Neuron (in vitro differentiated cells): ENCODE measurements around the gene FXN.
A peak's percentile ranks its signal among the peaks of the same experiment; 100 is the strongest.
"Not testable (repeated sequence)": the region's sequence is repeated elsewhere in the genome, so short reads cannot be mapped to it uniquely, and the experiment has no call there.

ENCODE experiments used
- H2AFZ ChIP-seq: one replicate; pipeline ENCODE4 v1.6.1; 2013; ENCODE audit warnings: low read depth, mild to moderate bottlenecking, inconsistent platforms, low read length, moderate library complexity
- H3K27me3 ChIP-seq: one replicate; pipeline ENCODE4 v1.6.1; 2013; ENCODE audit warnings: low read length; ENCODE audit not compliant: insufficient read depth
- H3K36me3 ChIP-seq: one replicate; pipeline ENCODE4 v1.6.1; 2013; ENCODE audit warnings: low read length; ENCODE audit not compliant: insufficient read depth
- H3K4me1 ChIP-seq: one replicate; pipeline ENCODE4 v1.6.1; 2013; ENCODE audit warnings: low read length; ENCODE audit not compliant: insufficient read depth
- H3K4me3 ChIP-seq: 2 replicates; pipeline ENCODE4 v1.5.1; 2013; ENCODE audit warnings: mild to moderate bottlenecking, low read length, moderate library complexity
- H3K9me3 ChIP-seq: one replicate; pipeline ENCODE4 v1.6.1; 2013; ENCODE audit warnings: low read length

Gene FXN

DNA sequence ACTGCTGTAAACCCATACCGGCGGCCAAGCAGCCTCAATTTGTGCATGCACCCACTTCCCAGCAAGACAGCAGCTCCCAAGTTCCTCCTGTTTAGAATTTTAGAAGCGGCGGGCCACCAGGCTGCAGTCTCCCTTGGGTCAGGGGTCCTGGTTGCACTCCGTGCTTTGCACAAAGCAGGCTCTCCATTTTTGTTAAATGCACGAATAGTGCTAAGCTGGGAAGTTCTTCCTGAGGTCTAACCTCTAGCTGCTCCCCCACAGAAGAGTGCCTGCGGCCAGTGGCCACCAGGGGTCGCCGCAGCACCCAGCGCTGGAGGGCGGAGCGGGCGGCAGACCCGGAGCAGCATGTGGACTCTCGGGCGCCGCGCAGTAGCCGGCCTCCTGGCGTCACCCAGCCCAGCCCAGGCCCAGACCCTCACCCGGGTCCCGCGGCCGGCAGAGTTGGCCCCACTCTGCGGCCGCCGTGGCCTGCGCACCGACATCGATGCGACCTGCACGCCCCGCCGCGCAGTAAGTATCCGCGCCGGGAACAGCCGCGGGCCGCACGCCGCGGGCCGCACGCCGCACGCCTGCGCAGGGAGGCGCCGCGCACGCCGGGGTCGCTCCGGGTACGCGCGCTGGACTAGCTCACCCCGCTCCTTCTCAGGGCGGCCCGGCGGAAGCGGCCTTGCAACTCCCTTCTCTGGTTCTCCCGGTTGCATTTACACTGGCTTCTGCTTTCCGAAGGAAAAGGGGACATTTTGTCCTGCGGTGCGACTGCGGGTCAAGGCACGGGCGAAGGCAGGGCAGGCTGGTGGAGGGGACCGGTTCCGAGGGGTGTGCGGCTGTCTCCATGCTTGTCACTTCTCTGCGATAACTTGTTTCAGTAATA lies at the start of gene FXN:
TSS of gene FXN (plus strand) at position 315 of the 871 bp plus-strand sequence. CDS start at position 346, 31 bp downstream.
- H3K27me3 ChIP-seq = no peaks in the 10 kb centered on the region
- no peaks in the 10 kb centered on the region for H3K36me3 ChIP-seq
- peaks cover 7% of the 10 kb centered on the region for H3K4me1 ChIP-seq
- H2AFZ ChIP-seq = peak within 1 kb of the TSS; percentile 94
- H3K4me3 ChIP-seq = peak within 1 kb of the TSS; percentile 75
- H3K9me3 ChIP-seq = no peaks in the 10 kb centered on the region

DNA sequence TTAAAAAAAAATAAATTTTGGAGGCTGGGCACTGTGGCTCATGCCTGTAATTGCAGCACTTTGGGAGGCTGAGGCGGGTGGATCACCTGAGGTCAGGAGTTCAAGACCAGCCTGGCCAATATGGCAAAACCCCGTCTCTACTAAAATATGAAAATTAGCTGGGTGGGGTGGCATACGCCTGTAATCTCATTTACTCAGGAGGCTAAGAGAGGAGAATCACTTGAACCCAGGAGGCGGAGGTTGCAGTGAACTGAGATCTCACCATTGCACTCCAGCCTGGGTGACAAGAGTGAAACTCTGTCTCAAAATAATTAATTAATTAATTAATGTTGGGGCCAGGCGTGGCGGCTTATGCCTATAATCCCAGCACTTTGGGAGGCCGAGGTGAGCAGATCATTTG lies 48.6 kb upstream of the FXN start:
- not testable (repeated sequence) for H3K4me3 ChIP-seq

DNA sequence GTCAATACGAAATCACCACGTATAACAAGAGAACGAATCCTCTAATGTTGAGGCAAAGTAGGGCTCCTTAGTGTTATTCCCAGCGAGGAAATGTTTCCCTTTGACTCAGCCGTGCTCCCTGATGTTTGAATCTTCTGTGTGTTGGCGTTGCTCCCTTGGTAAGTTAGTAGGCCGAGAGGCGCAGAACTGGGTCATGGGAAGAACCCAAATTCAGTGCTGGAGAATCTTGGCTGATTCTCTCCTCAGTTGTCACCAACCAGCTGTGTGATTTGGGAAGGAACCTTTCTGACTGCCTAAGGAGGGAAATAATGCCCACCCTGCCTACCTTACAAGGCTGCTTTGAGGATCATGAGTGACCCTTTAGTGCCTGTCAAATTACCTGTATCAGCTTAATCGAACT lies 44.1 kb upstream of the FXN start:
- Histone ChIP-seq H3K4me3 (no peak overlapping the region), H2AFZ (no peak overlapping the region), H3K27me3 (no peaks in the 10 kb centered on the region), H3K4me1 (no peaks in the 10 kb centered on the region), H3K36me3 (no peaks in the 10 kb centered on the region), H3K9me3 (no peaks in the 10 kb centered on the region)

More for the DNA sequence above, 48.6 kb upstream of the FXN start:
- not testable (repeated sequence) for H3K27me3 ChIP-seq, H3K36me3 ChIP-seq, H3K9me3 ChIP-seq, H2AFZ ChIP-seq, H3K4me1 ChIP-seq

DNA sequence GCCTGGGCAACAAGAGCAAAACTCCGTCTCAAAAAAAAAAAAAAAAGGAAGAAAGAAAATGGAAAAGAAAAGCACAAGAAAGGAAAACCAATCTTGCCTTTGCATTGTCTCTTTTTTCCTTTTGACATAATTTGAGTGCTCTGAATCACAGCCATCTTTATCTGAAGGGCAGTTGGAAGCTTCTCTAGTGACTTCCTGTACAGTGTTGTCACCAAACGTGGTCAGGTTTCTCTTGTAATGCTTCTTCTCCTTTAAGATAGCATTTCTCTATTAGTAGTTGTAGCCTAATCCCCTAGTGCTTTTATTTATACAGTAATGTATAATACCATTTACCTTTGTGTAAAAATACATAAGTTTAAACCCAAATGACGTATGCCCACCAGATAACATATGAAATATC lies 39.8 kb upstream of the FXN start:
- H3K27me3 ChIP-seq = no peaks in the 10 kb centered on the region
- H3K4me1 ChIP-seq = no peaks in the 10 kb centered on the region
- no peaks in the 10 kb centered on the region for H3K9me3 ChIP-seq
- no peak overlapping the region for H3K4me3 ChIP-seq
- H2AFZ ChIP-seq = no peak overlapping the region
- H3K36me3 ChIP-seq = no peaks in the 10 kb centered on the region

DNA sequence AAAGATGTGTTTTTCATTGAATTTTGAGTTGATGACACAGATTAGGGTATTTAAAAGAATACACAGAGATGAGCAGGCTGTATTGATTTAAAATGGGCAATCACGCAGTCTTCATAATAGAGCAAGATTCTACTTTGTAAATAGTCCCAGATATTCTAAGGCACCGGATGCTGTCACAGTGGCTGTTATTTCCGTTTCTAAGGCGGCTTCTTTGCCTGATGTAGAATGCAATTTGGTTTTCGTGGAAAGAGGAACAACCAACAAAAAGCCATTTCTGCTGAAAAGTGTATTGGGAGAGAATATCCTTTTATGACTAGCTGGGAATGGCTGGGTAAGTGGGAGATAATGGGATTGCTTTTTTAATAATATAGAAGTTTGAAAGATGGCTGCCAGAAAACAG lies 39.1 kb upstream of the FXN start:
- Histone ChIP-seq H3K4me1 (no peaks in the 10 kb centered on the region), H3K36me3 (no peaks in the 10 kb centered on the region), H3K9me3 (no peaks in the 10 kb centered on the region), H2AFZ (no peak overlapping the region), H3K4me3 (no peak overlapping the region), H3K27me3 (no peaks in the 10 kb centered on the region)

DNA sequence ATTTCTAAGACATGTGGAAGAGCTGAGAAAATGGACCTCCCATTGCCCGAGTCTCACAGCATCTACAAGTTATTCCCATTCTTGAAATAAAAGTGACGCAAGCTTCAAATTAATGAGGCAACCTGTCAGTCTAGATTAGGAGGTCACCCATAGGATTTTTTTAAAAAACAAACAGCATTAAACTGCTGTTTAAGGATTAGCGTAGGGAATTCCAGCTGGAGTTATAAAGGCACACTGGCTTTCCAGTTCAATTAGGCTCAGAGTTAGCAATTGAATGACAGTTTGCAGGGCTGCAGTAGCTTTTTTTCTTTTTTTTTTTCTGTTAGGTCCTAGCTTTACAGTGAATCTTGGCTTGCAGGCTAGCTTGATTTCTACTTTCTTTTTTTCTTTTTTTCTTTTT lies 37.9 kb upstream of the FXN start:
- H3K9me3 ChIP-seq = no peaks in the 10 kb centered on the region
- no peaks in the 10 kb centered on the region for H3K27me3 ChIP-seq
- H3K4me3 ChIP-seq = no peak overlapping the region
- no peaks in the 10 kb centered on the region for H3K4me1 ChIP-seq
- H2AFZ ChIP-seq = no peak overlapping the region
- no peaks in the 10 kb centered on the region for H3K36me3 ChIP-seq

DNA sequence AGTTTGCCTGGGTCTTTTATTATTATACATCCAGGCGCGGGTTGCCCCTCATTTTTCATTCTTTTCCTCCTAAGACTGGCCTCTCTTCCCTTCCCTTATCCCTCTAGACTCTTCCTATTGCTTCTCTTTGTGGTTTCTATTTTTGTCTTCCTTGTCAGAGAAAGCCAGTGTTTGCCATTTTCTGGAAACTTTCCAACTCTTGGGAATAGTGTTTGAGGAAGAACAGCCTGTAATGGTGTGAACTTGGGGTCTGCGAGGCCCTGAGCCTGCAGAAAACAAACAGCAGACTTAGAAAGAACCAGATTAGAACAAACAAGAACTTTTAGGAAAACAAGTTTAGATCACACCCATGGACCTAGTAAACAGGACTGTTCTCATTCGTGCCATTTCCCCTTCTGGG lies 37.2 kb upstream of the FXN start:
- Histone ChIP-seq H3K36me3 (no peaks in the 10 kb centered on the region), H3K4me1 (peaks cover 6% of the 10 kb centered on the region), H3K27me3 (no peaks in the 10 kb centered on the region), H3K9me3 (no peaks in the 10 kb centered on the region), H3K4me3 (no peak overlapping the region), H2AFZ (no peak overlapping the region)

GRCh38 chr9:68998812-68999211 lies 36.7 kb upstream of the FXN start:
- Histone ChIP-seq H3K9me3 (no peaks in the 10 kb centered on the region), H3K4me3 (no peak overlapping the region), H3K4me1 (peaks cover 6% of the 10 kb centered on the region), H2AFZ (no peak overlapping the region), H3K36me3 (no peaks in the 10 kb centered on the region), H3K27me3 (no peaks in the 10 kb centered on the region)

GRCh38 chr9:68999393-69000105 lies 36.0 kb upstream of the FXN start:
- H3K27me3 ChIP-seq = no peaks in the 10 kb centered on the region
- no peaks in the 10 kb centered on the region for H3K36me3 ChIP-seq
- H3K4me1 ChIP-seq = peaks cover 6% of the 10 kb centered on the region

GRCh38 chr9:69001921-69002320 lies 33.6 kb upstream of the FXN start:
- Histone ChIP-seq H3K4me3 (no peak overlapping the region), H3K9me3 (no peaks in the 10 kb centered on the region), H3K36me3 (no peaks in the 10 kb centered on the region), H3K4me1 (peaks cover 6% of the 10 kb centered on the region), H3K27me3 (no peaks in the 10 kb centered on the region), H2AFZ (no peak overlapping the region)

More at GRCh38 chr9:68999393-69000105, 36.0 kb upstream of the FXN start:
- Histone ChIP-seq H2AFZ (no peak overlapping the region), H3K4me3 (no peak overlapping the region), H3K9me3 (no peaks in the 10 kb centered on the region)

GRCh38 chr9:69003051-69003450 lies 32.5 kb upstream of the FXN start:
- H3K9me3 ChIP-seq = no peaks in the 10 kb centered on the region
- H3K36me3 ChIP-seq = no peaks in the 10 kb centered on the region
- no peak overlapping the region for H2AFZ ChIP-seq
- peaks cover 6% of the 10 kb centered on the region for H3K4me1 ChIP-seq
- H3K27me3 ChIP-seq = no peaks in the 10 kb centered on the region
- no peak overlapping the region for H3K4me3 ChIP-seq

- Histone ChIP-seq H3K27me3 (no peaks in the 10 kb centered on the region), H3K36me3 (no peaks in the 10 kb centered on the region)
Measured at GRCh38 chr9:69004836-69005235, 30.7 kb upstream of the FXN start.

DNA sequence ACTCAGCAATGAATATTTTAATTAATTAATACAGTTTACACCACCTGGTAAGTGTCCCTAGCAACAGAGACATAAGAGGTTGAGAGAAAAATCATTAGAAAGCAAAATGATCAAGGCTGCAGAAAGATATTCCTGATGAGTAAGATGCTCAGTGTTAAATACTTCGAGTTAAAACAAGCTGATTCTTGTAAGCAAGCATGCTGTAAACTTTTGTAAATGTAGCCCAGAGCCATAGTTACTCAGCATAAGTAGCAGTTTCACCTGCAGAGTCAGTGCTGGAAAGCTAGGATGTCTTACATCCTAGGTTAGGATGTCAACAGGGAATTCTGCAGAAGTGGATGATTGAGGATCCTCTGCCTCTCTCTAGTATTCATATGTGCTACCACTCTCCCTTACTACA lies 25.8 kb upstream of the FXN start:
- Histone ChIP-seq H3K36me3 (no peaks in the 10 kb centered on the region), H2AFZ (no peak overlapping the region), H3K27me3 (no peaks in the 10 kb centered on the region), H3K9me3 (peaks cover 7% of the 10 kb centered on the region), H3K4me3 (no peak overlapping the region), H3K4me1 (no peaks in the 10 kb centered on the region)

More at GRCh38 chr9:69004836-69005235, 30.7 kb upstream of the FXN start:
- no peak overlapping the region for H3K4me3 ChIP-seq
- peaks cover 6% of the 10 kb centered on the region for H3K4me1 ChIP-seq
- H3K9me3 ChIP-seq = no peaks in the 10 kb centered on the region
- no peak overlapping the region for H2AFZ ChIP-seq
